GM12875 (cell line): ENCODE data around the gene SMNDC1.
"Not testable (repeated sequence)": the region's sequence is repeated elsewhere in the genome, so short reads cannot be mapped to it uniquely, and the experiment has no call there.

Experiments used
- H3K4me3 ChIP-seq: one replicate; pipeline ENCODE4 v1.5.1; 2011; ENCODE audit warnings: low read depth, low read length, control low read depth
- TF ChIP-seq, protein P1 (sequence below): IDR thresholded peaks from 2 replicates; pipeline ENCODE4 v1.5.1; 2011; ENCODE audit warnings: low read depth, mild to moderate bottlenecking, control low read depth, inconsistent platforms, low read length, moderate library complexity, borderline replicate concordance; ENCODE audit not compliant: insufficient read depth

The SMNDC1 gene

GRCh38 chr10:110337906-110338305 is 33.2 kb upstream of the SMNDC1 start:
- no peak overlapping the region for H3K4me3 ChIP-seq
- TF ChIP-seq, protein P1, sequence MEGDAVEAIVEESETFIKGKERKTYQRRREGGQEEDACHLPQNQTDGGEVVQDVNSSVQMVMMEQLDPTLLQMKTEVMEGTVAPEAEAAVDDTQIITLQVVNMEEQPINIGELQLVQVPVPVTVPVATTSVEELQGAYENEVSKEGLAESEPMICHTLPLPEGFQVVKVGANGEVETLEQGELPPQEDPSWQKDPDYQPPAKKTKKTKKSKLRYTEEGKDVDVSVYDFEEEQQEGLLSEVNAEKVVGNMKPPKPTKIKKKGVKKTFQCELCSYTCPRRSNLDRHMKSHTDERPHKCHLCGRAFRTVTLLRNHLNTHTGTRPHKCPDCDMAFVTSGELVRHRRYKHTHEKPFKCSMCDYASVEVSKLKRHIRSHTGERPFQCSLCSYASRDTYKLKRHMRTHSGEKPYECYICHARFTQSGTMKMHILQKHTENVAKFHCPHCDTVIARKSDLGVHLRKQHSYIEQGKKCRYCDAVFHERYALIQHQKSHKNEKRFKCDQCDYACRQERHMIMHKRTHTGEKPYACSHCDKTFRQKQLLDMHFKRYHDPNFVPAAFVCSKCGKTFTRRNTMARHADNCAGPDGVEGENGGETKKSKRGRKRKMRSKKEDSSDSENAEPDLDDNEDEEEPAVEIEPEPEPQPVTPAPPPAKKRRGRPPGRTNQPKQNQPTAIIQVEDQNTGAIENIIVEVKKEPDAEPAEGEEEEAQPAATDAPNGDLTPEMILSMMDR = no peak

- TF ChIP-seq, protein P1 = no peak
- no peak overlapping the region for H3K4me3 ChIP-seq
Observed at GRCh38 chr10:110337401-110337800, 32.7 kb upstream of the SMNDC1 start.

DNA sequence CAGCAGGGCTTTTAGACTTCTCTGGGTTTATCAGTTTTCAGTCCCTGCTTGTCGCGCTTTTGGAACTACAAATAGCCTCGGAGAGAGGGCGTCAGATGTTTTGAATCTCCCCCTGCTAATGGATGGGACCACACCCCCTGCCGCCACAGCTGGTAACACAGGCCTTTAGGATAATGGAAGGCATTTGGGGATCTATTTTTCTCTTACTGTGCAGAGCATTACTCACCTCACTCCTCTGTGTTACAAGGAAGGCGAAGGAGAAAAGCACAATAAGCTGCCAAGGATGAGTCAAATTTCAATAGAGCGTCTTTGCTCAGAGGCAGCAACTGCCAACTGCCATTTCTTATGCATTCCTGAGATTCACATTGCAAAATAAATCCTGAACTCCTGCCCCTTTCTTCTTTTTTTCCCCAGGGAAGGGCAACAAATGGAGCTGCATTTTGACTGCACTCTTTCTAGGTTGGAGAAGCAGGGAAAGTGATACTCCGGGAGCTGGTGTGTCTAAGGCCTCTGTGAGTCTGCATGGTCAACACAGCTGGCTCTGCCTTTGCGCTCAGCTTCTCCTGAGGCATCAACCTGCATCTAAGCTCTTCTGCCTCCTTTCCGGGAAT is 31.5 kb upstream of the SMNDC1 start:
- TF ChIP-seq, protein P1 = no peak
- no peak overlapping the region for H3K4me3 ChIP-seq

GRCh38 chr10:110335314-110336064 is 30.8 kb upstream of the SMNDC1 start:
- TF ChIP-seq, protein P1 = no peak
- no peak overlapping the region for H3K4me3 ChIP-seq

DNA sequence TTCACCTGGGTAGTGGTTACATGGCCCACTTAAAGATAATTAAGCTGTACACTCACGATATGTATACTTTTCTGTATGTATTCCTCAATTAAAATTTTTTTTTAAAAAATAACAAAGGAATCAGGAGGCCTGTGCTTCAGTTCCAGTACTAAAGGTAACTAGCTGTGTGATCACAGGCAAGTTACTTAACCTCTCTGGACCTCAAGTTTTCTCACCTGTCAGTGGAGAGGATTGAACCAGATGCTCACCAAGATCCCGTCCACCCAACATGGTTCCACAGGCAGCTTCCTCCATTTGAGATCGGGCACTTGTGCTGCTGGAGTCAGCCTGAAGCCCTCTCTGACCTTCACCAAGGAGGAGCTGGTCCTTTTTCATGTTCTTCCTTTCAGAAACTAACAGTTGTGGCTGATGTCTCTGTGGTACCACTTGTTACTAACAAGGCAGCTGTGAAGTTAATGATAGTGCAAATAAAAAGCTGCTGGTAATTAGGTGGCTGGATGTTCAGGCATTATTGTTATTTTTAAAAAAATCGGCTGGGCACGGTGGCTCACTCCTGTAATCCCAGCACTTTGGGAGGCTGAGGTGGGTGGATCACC is 29.4 kb upstream of the SMNDC1 start:
- TF ChIP-seq, protein P1 = no peak
- H3K4me3 ChIP-seq = no peak overlapping the region

DNA sequence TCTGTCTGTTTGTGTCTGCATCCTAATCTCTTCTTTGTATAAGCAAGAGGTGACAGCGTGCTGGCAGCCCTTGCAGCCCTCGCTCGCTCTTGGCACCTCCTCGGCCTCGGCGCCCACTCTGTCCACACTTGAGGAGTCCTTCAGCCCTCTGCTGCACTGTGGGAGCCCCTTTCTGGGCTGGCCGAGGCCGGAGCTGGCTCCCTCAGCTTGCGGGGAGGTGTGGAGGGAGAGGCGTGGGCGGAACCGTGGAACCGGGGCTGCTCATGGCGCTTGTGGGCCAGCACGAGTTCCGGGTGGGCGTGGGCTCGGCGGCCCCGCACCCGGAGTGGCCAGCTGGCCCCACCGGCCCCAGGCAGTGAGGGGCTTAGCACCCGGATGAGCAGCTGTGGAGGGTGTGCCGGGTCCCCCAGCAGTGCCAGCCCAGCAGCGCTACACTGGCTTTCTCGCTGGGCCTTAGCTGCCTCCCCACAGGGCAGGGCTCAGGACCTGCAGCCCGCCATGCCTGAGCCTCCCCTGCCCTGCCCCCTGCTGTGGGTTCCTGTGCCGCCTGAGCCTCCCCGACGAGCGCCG is 26.6 kb upstream of the SMNDC1 start:
- not testable (repeated sequence) for H3K4me3 ChIP-seq

DNA sequence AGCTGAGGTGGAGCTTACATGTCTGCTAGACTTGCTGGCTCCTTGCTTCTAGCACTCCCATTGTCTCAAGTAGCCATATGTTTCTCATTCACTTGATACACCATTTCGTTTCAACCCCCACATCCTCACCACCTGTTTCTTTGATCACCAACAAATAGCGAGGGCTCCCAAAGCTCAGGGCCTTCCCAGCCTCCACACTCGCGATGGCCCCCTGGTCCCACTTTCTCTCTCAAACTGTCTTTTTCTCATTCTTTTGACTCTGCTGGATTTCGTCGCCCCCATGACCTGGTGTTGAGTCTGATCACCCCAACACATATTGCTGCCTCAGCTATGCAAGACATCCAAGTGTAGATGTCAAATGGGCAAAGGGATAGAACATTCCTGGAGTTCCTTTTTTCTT is 26.0 kb upstream of the SMNDC1 start:
- TF ChIP-seq, protein P1 = no peak
- H3K4me3 ChIP-seq = no peak overlapping the region
